K562 (cell line): Measurements from ENCODE around the gene KEL. TPM values are rescaled to one million over a fixed set of nuclear protein-coding genes. Genes with fewer than 3 reads are reported as not detected.

Source experiments
- ATAC-seq: fragments of 200-7000 bp; cut with Tn5 transposase; 3 replicates; pipeline ENCODE4 v1.9.1; 2020; ENCODE audit warnings: moderate library complexity
- BruUV-seq: library from RNA; stranded (reverse); fragments of 400-500 nt; replicated peaks from 2 replicates; lab custom pipeline; 2021; lab: Mats Ljungman, UMichigan
- CTCF ChIA-PET: fragments of 300-600 bp; formaldehyde crosslinking; extraction: SDS; loops from one replicate; lab custom pipeline; 2021; ENCODE audit warnings: low intra/inter-chr PET ratio; lab: Yijun Ruan, JAX
- POLR2A ChIA-PET: fragments of 300-600, 350-650 bp; sonication (Branson Sonifier 250); formaldehyde crosslinking; extraction: SDS; loops from one replicate; lab custom pipeline; 2021; ENCODE audit warnings: antibody characterized with exemption, inconsistent platforms; lab: Yijun Ruan, JAX
- DNase-seq, 4 experiments: peaks; one replicate each; pipeline versions ENCODE4 v3.0.0 to v3.0.0-alpha.2; 2011 to 2018; ENCODE audit warnings: low spot score in 3 of 4, mixed read lengths in 3 of 4; ENCODE audit errors: extremely low read depth in 1 of 4
- FAIRE-seq: peaks from 2 replicates; lab custom pipeline; 2011; peaks lifted over from hg19 to GRCh38; lab: Jason Lieb, UNC
- H2AFZ ChIP-seq: 2 replicates; pipeline ENCODE4 v1.6.0; 2011; ENCODE audit warnings: low read depth, low read length, control low read depth, inconsistent platforms
- H3K27ac ChIP-seq: fragments of 200-600 bp; 3 replicates; pipeline ENCODE4 v1.8.0; 2011; ENCODE audit warnings: low read depth, mild to moderate bottlenecking, control low read depth, inconsistent platforms, low read length, moderate library complexity, mixed read lengths; ENCODE audit errors: extremely low read depth
- H3K27me3 ChIP-seq, 2 experiments: fragments of 300-600 bp in 1 of 2; 2 replicates in 1 of 2; 3 replicates in 1 of 2; pipeline versions ENCODE4 v1.6.0 to v1.8.0; 2011; ENCODE audit warnings: inconsistent platforms in 2 of 2, low read length in 2 of 2, mild to moderate bottlenecking in 1 of 2, mixed read lengths in 1 of 2, moderate library complexity in 1 of 2; ENCODE audit not compliant: control insufficient read depth in 2 of 2, insufficient read depth in 2 of 2
- H3K36me3 ChIP-seq: fragments of 300-600 bp; 3 replicates; pipeline ENCODE4 v1.8.0; 2011; ENCODE audit warnings: mild to moderate bottlenecking, low read length, inconsistent platforms; ENCODE audit not compliant: control insufficient read depth, insufficient read depth
- H3K4me1 ChIP-seq, 2 experiments: fragments of 200-600 bp in 1 of 2; replicated peaks in 1 of 2; 2 replicates in 1 of 2; 3 replicates in 1 of 2; pipeline versions ENCODE4 v1.5.1 to v1.8.0; 2011; ENCODE audit warnings: inconsistent platforms in 2 of 2, low read length in 2 of 2, mild to moderate bottlenecking in 1 of 2, mixed read lengths in 1 of 2, moderate library complexity in 1 of 2; ENCODE audit not compliant: control insufficient read depth in 2 of 2, insufficient read depth in 2 of 2
- H3K4me2 ChIP-seq: 2 replicates; pipeline ENCODE4 v1.6.1; 2011; ENCODE audit warnings: low read length, control low read depth, inconsistent platforms, mixed read lengths; ENCODE audit not compliant: insufficient read depth
- H3K4me3 ChIP-seq: fragments of 200-600 bp; sonication (generic), shearing (Covaris generic); 2 replicates; pipeline ENCODE4 v1.5.1; 2016; ENCODE audit warnings: control low read depth, inconsistent platforms
- H3K79me2 ChIP-seq: fragments of 200-600 bp; 3 replicates; pipeline ENCODE4 v1.8.0; 2011; ENCODE audit warnings: low read length, inconsistent platforms; ENCODE audit not compliant: control insufficient read depth, insufficient read depth
- H3K9ac ChIP-seq, 2 experiments: 2 replicates each; pipeline versions ENCODE4 v1.6.0 to v1.6.1; 2011; ENCODE audit warnings: low read depth in 2 of 2, low read length in 2 of 2, control low read depth in 1 of 2, inconsistent platforms in 1 of 2, mild to moderate bottlenecking in 1 of 2, mixed read lengths in 1 of 2; ENCODE audit not compliant: insufficient read depth in 1 of 2
- H3K9me1 ChIP-seq: one replicate; pipeline ENCODE4 v1.6.0; 2011; ENCODE audit warnings: inconsistent platforms, mild to moderate bottlenecking, low read length, moderate library complexity; ENCODE audit not compliant: control insufficient read depth, insufficient read depth
- H3K9me3 ChIP-seq: replicated peaks from 2 replicates; pipeline ENCODE4 v1.5.1; 2011; ENCODE audit warnings: low read depth, low read length, inconsistent platforms; ENCODE audit not compliant: control insufficient read depth, insufficient read depth
- H4K20me1 ChIP-seq: replicated peaks from 2 replicates; pipeline ENCODE4 v1.6.1; 2011; ENCODE audit warnings: low read length, inconsistent platforms, mixed read lengths; ENCODE audit not compliant: control insufficient read depth, insufficient read depth
- DNMT1 ChIP-seq: fragments of 450-650 bp; IDR thresholded peaks from 2 replicates; pipeline ENCODE4 v1.6.1; 2016; ENCODE audit warnings: antibody characterized with exemption, mild to moderate bottlenecking
- HMBOX1 ChIP-seq: sonication (generic); IDR thresholded peaks from 2 replicates; pipeline ENCODE4 v1.6.1; 2016
- KLF6 ChIP-seq: fragments of 250-450 bp; sonication (Bioruptor Pico); IDR thresholded peaks from 2 replicates; pipeline ENCODE4 v1.4.0; 2020; ENCODE audit warnings: mild to moderate bottlenecking, moderate library complexity, borderline replicate concordance
- RREB1 ChIP-seq: fragments of 250-450 bp; sonication (Bioruptor Pico); IDR thresholded peaks from 2 replicates; pipeline ENCODE4 v1.4.0; 2020
- SAP30 ChIP-seq: fragments of 200-600 bp; sonication (generic); IDR thresholded peaks from 2 replicates; pipeline ENCODE4 v1.6.1; 2012; ENCODE audit warnings: borderline replicate concordance, low read depth, mild to moderate bottlenecking, moderate library complexity, low read length, control low read depth, inconsistent platforms; ENCODE audit not compliant: insufficient read depth, poor library complexity, severe bottlenecking
- WGBS: fragments of 100-300 bp; shearing (Covaris generic); methylation state at CpG from one replicate; pipeline ENCODE4 v1.1.6; 2016; ENCODE audit warnings: low coverage, mixed read lengths; ENCODE audit not compliant: insufficient coverage; ENCODE audit errors: missing lambda C conversion rate; 5-methylcytosine and 5-hydroxymethylcytosine counted together
- in situ Hi-C: fragments of 300-500 bp; cut with MboI; formaldehyde crosslinking; loops from 4 replicates; pipeline ENCODE4 v1.15.0; 2018; ENCODE audit warnings: inconsistent platforms, mixed read lengths
- intact Hi-C: fragments of 100-400 bp; cut with micrococcal nuclease; formaldehyde crosslinking; loops from 2 replicates; pipeline ENCODE4 v1.14.2; 2022
- polyA plus RNA-seq, 8 experiments: library from polyadenylated mRNA; depleted of rRNA in 4 of 8; stranded (reverse) in 5 of 8; unstranded in 3 of 8; fragments of >200 nt; fragmentation: Nextera tagmentation in 2 of 8; fragmentation: Illumina TruSeq in 1 of 8; extraction: Ambion mirVana in 2 of 8; extraction: Trizol in 1 of 8; gene quantifications; 2 replicates each; pipeline versions ENCODE4 v1.2.1 to v1.2.3, GENCODE V29; 2011 to 2014; ENCODE audit warnings: inconsistent platforms in 1 of 8, missing spikeins in 1 of 8
- total RNA-seq, 7 experiments: library from RNA; depleted of rRNA in 6 of 7; stranded (reverse); fragments of >200 nt in 6 of 7; fragmentation: Illumina TruSeq in 2 of 7; extraction: Trizol in 2 of 7; gene quantifications; 2 replicates each; pipeline versions ENCODE4 v1.2.1 to v1.2.3, GENCODE V29; 2011 to 2021; ENCODE audit warnings: low replicate concordance in 1 of 7

Gene KEL
- total and polyA plus RNA-seq, 9 of the 15 experiments (the other 6 are each of a cell fraction or from before 2014, with no cell fraction given), result 9.0 to 47.4 (median 22.2) TPM

- 32% methylated on average over 4 of the region's 4 CpGs for WGBS
- ATAC-seq (no peak), FAIRE-seq (no peak), DNase-seq (peak in 1 of 4 experiments; percentile 3)
- H3K4me2 ChIP-seq, result no peak overlapping the region
- TF ChIP-seq SAP30, result no peak
- no peak for TF ChIP-seq KLF6 (CRISPR knock-in tag)
- no peak for TF ChIP-seq DNMT1
- no peaks in the 10 kb centered on the region for H3K79me2 ChIP-seq
- no peaks in the 10 kb centered on the region for H3K9me1 ChIP-seq
- H3K4me3 ChIP-seq, result no peak overlapping the region
- no peaks in the 10 kb centered on the region for H4K20me1 ChIP-seq
- H2AFZ ChIP-seq, result no peak overlapping the region
- H3K9ac ChIP-seq, result no peak overlapping the region
- POLR2A ChIA-PET, result interaction anchor here (1.0 kb wide), 1 partner anchor 9 kb away, joined by 3 read pairs; no protein-coding TSS in a partner anchor
- no peaks in the 10 kb centered on the region; the same call in 1 of the 2 replicates for H3K9me3 ChIP-seq
- no peaks in the 10 kb centered on the region for H3K36me3 ChIP-seq
- H3K4me1 ChIP-seq, result peaks cover 8 to 12% of the 10 kb centered on the region in 2 experiments; a peak in 4 of 5 replicates
- H3K27me3 ChIP-seq, result no peaks in the 10 kb centered on the region
- intact Hi-C loops, result no loop called here
- in situ Hi-C loops, result no loop called here
- CTCF ChIA-PET, result no interaction called here
- BruUV-seq, result no TSS peak
- H3K27ac ChIP-seq, result no peak overlapping the region
Measured at GRCh38 chr7:142969183-142969582, 7.0 kb upstream of the KEL start.

GRCh38 chr7:142968229-142968628, 6.1 kb upstream of the KEL start:
- Histone ChIP-seq H4K20me1 (no peaks in the 10 kb centered on the region), H3K27me3 (no peaks in the 10 kb centered on the region), H3K9me1 (no peaks in the 10 kb centered on the region), H3K9ac (no peak overlapping the region), H2AFZ (no peak overlapping the region), H3K27ac (no peak overlapping the region), H3K4me1 (peaks cover 16 to 22% of the 10 kb centered on the region in 2 experiments; a peak in 4 of 5 replicates), H3K9me3 (no peaks in the 10 kb centered on the region), H3K4me2 (no peak overlapping the region), H3K4me3 (no peak overlapping the region), H3K79me2 (no peaks in the 10 kb centered on the region), H3K36me3 (no peaks in the 10 kb centered on the region)
- intact Hi-C loops (no loop called here), in situ Hi-C loops (no loop called here)
- ChIA-PET POLR2A (interaction anchor here (1.0 to 1.5 kb wide), 2 partner anchors 9 to 80 kb away, joined by 3 to 4 read pairs; no protein-coding TSS in a partner anchor), CTCF (no interaction called here)
- FAIRE-seq (no peak), ATAC-seq (no peak), DNase-seq (peak in 1 of 4 experiments; percentile 5)
- TF ChIP-seq RREB1 (no peak), HMBOX1 (peak; percentile 71; the same call in 1 of the 2 replicates)
- WGBS, result 25% methylated on average over 4 of the region's 4 CpGs
- BruUV-seq, result no TSS peak
